NOMO-1 treated with DMSO at 0.1 percent for 48 hours (cell line): ENCODE measurements around the gene DDR1.
"Not testable (repeated sequence)": the region's sequence is repeated elsewhere in the genome, so short reads cannot be mapped to it uniquely, and the experiment has no call there.

Experiments used
- DNase-seq: peaks from one replicate; lab custom pipeline; 2025; ENCODE audit not compliant: unreplicated experiment; lab: John Stamatoyannopoulos, UW

Gene DDR1

DNA sequence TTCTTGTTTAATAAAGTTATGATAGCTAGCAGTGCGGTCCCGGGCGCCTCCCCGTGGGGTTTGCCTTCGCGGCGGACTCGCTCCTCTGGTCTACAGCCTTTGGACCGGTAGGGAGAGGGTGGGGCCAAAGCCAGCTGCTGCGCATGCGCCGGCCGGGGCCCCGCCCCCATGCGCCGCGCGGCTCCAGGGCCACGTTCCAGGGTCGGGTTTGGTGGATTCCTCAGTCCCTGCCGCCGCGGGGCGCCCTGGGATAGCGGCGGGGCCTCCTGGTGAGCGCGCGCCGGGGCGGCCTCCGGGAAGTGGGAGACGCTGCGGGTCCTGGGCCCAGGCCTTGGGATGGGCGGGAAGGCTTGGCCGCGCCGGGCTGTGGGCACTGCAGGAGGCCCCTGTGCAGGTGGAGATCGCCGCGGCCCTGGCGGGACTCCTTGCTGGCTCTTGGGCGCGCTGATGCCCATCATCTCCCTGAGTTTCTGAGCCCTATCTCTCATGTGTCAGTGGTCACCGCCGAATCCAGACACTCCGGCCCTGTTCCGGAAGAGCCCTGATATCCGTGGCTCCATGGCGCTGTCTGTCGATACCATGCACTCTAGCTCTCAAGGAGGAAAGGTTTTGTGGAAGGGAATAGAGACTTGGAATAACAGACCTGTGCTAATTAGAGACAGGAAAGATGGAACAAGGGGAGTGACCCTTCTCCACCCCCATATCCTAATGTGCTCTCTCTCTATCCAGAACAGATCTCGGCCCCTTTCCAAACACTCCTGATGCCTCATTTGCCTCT, 29.9 kb downstream of the DDR1 start, which contains the start of gene VARS2:
VARS2 (plus strand) TSS at position 163 of the 778 bp plus-strand sequence; CDS start at position 762, 599 bp downstream.
- peak; percentile 88 for DNase-seq

DNA sequence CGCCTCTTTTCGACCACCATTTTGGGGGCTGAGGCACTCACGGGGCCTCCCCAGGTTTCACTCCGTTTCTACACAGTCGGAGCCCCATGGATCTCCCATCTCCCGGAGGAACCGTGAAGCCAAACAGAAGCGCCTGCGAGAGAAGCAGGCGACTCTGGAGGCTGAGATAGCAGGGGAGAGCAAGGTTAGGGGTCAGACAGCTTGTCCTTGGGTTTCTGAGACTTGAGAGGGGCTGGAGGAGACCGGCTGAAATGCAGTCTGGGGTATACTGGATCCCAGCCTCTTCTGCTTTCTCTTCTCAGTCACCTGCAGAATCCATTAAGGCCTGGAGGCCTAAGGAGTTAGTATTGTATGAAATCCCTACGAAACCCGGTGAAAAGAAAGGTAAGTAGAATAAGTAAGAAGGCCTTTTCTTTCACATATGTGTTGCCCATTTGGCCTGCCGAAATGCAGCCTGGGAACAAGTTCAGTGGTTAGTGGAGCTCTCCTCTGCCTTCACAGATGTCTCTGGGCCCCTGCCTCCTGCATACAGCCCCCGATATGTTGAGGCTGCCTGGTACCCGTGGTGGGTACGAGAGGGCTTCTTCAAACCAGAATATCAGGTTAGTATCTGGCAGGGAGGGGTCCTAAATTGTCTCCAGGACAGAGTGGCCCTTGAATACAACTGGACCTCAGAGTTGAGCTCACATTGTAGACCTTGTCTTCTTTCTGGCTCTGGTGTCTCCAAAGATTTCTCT, 30.7 kb downstream of the DDR1 start:
- no peak for DNase-seq

DNA sequence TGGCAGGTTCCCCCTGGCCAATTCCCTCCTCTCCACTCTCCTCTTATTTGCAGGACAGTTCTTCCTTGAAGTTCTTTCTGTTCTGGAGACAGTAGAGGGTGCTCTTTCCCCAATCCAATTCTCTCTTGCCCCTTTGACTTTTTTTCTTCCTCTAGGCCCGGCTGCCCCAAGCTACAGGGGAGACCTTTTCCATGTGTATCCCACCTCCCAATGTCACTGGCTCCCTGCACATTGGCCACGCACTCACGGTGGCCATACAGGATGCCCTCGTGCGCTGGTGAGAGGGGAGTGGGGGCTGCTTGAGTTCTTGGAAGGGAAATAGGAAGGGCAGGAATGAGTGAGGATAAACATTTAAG, 31.2 kb downstream of the DDR1 start:
- DNase-seq, result peak; percentile 56

DNA sequence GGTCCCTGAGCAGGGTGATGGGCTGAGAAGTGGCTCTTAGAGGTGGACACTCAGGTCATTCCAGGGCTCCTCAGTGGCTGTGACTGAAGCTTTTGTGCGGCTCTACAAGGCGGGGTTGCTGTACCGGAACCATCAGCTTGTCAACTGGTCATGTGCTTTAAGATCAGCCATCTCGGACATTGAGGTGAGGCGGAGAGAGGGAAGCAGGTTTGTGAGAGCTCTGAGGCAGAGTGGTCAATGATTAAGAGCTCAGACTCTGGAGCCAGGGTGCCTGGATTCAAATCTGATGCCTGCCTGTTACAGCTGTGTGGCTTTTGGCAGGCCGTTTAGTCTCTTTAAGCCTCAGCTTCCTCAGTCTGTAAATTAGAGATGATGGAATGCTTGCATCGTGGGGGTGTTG, 32.7 kb downstream of the DDR1 start:
- no peak for DNase-seq

DNA sequence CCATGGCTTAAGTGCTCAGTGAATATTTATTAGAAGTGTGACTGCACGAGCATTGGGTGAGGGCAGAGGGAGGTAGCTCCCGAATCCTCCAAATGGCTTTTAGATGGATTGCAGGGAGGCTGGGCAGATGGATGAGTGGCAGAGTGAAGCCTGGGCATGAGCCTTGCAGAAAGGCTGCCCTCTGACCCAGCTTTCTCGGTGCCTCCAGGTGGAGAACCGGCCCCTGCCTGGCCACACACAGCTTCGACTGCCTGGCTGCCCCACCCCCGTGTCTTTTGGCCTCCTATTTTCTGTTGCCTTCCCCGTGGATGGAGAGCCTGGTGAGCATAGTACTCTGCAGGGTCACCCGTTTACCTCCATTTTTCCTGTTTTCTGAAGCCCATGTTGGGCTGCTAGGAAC, 33.2 kb downstream of the DDR1 start:
- no peak for DNase-seq

DNA sequence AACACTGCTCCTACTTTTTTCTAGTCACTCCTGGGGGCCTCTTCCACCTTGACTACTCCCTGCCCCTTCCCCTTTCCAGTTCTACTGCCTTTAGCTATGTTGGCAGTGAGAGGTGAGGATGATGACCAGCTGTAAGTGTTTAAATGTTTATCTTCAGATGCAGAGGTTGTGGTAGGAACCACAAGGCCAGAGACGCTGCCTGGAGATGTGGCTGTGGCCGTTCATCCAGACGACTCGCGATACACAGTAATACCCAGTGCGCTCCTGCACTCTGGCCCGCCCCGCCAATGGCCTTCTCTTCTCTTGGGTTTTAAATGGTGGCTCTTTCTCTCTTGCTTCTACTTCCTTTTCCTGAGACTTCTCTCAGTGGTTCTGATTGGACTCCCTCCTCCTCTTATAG, 34.4 kb downstream of the DDR1 start:
- no peak for DNase-seq

DNA sequence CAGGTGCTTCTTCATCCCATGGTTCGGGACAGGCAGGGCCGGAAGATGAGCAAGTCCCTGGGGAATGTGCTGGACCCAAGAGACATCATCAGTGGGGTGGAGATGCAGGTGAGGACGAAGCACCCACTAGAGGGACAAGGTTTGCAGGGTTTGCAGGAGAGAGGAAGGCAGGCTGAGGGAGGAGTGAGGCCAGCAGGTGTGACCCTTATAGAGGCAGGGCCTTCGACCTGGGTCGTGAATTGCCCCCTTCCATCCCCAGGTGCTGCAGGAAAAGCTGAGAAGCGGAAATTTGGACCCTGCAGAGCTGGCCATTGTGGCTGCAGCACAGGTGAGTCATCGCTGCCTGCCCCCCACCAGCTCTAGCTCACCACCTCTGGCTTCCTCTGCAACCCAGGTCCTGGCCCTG, 38.1 kb downstream of the DDR1 start:
- no peak for DNase-seq

DNA sequence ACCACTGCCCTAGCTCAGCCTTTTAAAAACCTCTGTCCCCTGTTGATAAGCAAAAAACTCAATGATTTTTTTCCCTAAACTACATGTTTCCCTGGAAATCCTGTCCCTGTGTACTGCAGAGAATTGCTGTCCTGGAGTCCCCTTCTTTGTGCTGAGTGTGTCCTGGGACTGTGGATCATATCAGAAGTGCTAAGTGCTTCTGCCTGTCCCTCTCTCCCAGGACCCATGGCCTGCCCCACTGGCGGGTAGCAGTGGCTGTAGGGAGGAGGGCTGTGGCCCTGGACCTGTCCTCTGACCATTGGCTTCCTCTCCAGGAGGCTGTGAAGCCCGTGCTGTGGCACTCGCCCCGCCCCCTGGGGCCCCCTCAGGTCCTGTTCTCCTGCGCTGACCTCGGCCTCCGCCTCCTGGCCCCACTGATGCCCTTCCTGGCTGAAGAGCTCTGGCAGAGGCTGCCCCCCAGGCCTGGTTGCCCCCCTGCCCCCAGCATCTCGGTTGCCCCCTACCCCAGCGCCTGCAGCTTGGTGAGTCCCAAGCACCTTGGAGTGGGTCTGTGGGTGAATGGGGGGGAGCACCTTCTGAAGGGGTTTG, 39.8 kb downstream of the DDR1 start:
- not testable (repeated sequence) for DNase-seq

DNA sequence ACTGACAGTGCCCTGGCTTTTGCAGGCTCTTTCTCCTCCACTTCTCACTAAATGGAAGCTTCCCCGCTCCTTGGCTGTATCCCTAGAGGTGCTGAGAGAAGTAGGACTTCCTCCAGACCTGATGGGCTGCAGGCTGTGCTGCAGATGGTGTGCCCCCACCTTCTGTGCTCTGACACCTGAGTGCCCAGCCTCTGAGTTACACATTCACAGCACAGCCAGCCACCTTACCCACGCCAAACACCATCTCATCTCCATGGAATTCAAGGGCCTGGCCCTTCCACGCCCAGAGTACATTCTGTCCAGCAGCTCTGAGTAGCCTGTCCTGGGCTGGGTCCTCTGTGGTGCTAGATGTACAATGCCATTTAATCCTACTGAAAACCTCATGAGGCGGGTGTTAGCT, 42.3 kb downstream of the DDR1 start:
- no peak for DNase-seq

DNA sequence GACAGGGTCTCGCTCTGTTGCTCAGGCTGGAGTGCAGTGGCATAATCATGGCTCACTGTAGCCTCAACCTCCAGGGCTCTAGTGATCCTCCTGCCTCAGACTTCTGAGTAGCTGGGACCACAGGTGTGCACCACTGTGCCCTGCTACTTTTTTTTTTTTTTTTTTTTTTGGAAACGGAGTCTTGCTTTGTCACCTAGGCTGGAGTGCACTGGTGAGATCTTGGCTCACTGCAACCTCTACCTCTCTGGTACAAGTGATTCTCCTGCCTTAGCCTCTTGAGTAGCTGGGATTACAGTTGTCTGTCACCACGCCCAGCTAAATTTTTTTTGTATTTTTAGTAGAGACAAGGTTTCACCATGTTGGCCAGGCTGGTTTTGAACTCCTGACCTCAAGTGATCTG, 42.8 kb downstream of the DDR1 start:
- DNase-seq, result not testable (repeated sequence)

DNA sequence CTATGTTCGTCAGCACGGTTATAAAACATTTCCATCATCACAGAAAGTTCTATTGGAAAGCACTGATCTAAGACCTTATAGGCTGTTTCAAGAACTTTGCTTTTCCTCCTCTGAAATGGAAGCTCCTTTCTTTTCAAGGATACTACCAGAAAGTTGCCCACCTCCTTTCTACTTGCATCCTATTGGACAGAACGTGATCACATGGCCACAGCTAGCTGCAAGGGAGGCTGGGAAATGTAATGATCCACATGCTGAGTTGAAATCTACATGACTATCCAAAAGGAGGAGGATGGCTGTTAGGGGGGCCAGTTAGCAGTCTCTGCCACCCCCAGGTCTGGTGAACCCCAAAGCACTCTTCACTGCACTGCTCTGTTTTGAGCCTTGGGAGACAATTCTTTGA, 44.4 kb downstream of the DDR1 start:
- DNase-seq, result no peak

DNA sequence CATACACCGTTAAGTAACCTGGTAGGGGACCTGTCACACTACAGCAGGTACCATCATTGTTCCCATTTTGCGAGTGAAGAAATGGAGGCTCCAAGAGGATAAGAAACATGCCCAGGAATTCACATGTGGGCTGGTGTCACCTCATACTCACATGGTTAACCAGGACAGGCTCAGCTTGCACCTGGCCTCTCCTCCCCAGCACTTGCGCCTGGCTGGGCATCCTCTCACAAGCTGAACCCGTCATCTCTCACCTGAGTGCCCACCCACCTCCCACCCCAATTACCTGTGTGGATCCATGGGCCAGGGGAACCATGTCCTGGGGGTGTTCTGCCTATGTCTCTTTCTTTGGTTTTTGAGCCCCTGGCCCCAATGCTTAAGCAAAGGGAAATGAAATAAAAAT, 46.2 kb downstream of the DDR1 start:
- DNase-seq, result no peak

DNA sequence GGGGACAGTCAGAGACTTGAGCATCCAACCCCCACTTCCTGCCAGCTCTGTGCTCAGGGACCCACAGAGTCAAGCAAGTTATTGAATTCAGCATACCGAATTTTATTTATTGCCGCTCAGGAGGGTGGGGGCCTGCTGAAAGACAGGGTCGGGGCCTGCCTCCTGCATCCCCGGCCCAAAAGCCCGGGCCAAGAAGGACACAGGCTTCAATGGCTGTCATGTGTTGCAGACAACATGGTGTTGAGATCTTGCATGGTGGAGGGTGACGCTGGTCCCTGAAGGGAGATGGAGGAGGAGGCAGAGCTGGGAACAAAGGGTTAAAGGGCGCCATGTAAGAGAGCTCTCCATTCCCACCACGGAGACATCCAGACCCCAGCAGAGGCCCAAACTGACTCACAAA, 47.0 kb downstream of the DDR1 start:
- DNase-seq, result no peak

DNA sequence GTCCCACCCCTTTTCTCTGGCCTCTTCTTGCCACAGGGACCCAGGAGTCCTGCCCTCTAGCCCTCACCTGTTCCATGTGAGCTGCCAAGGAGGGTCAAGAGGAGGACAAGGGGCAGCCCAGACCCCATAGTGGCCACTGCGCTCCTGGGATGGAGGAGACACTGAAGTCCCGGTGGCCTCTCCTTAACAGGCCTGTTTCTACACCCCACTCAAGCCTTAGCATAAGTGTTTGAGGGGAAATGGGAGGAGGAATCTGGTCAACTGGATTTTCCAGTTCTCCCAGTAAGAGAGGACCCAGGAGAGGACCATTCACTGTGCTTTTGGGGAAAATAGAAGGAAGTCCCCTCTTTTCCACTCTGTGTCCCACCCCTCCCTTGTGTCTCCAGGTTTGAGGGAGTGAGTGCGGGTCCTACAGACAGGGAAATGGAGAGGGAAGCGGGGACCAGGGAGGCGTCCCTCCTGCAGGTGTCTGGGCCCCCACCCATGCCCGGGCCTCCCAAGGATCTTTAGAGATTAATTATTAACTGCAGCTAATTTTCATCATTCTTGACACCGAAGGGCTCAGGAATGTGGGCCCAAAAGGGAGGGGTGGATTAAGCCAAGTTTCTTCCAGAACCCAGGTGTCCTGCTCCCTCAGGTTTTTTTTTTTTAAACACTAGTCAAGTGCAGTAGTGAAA, 47.8 kb downstream of the DDR1 start, which contains the start of gene SFTA2:
SFTA2 (minus strand) TSS at position 202 of the 677 bp plus-strand sequence; CDS start at position 128, 74 bp downstream.
- DNase-seq, result no peak

DNA sequence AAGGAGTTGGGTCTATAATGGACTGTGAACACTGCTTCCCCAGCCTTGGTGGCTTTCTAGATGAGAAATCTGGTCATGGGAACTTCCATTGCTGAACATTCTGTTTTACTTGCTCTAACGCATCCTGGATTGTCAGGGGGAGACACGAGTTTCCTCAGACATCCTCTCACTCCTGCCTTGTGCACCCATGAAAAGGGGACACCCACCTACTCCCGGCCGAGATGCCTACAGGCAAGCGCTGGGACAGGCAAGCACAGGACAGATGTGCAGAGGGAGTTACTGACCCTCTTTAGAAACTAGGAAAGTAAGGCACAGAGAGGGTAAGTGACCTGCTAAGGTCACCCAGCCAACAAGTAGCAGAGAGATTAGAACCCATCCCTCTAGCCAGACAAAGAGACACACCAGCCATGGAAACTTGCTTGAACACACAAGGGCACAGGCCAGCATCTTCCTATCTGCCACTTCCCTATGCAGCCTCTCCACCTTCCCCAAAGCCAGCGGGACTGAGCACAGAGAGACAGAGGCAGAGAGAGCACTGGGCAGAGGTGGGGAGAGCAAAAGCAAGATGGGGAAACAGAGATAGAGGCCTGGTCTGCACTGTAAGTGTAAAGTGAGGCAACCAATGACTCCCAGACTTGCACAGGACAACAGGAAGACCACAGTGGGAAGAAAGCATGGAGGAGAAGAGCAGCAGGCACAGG, 48.5 kb downstream of the DDR1 start:
- DNase-seq, result no peak

DNA sequence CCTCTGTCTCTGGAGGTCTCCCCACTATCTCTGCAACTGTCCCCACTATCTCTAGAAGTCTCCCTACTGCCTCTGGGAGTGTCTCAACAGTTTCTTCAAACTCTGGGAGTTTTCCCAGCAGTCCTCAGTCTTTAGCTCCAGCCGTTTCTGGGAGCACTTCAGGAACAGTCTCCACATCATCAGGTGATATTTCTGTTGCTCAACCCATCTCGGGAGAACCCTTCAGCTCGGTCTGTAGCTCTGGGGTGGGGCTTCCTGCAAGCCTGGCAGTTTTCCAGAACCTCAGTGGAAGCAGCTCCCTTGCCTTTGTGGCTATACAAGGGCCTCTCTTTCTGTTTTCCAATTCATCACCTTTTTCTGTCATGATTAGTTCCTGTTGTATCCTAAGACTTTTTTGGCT, 50.7 kb downstream of the DDR1 start:
- DNase-seq, result no peak

DNA sequence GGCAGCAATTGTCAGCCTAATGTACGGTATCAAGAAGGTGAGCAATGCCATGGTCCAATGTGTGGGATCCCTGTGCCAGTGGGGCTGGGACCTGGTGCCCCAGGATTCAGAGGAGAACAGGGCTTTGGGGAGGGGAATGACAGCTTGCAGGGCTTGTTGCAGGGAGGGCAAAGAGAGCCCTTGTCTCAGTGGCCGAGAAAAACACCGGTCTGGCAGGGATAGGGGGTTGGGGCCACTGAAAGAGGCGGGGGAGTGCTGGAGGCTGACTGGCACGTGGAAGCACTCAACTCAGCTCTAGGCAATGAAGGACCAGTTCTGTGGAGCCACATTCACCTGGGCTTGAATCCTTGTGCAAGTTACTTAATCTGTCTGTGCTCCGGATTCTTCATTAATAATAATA, 52.9 kb downstream of the DDR1 start:
- DNase-seq, result no peak

DNA sequence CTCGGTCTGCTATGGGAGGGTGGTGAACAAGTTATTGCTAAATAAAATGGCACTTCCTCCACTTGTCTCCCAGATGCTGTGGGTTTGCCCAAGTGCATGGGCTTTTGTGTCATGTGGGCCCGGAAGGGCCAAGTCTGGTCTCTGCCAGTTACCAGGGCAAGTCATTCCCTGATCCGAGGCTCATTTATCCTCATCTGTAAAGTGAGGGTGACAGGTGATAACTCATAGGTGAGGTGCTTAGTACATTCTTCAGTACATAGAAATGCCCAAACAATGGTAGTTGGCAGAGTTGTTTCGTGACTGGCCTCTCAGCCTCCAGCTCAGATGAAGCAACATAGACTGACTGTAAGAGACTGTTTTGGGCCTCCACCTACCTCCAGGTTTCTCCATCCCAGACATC, 54.4 kb downstream of the DDR1 start:
- no peak for DNase-seq

DNA sequence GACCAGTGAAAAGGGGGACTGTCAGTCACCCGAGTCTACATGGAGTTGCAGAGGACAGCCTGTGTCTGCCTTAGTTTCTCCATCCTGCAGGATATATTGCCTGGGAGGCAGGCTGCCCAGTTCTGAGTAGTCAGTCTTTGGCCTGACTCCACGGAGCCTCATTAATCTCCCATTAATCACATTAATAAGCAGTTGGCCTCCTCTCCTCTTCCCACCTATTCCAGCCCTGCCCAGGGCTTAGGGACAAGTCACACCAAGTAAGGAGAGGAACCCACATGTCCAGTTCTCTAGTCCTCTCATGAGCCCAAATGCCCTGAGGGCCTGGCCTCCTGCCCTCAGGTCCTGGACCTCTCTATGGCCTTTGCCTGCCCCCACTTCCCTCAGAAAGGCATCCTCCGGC, 55.2 kb downstream of the DDR1 start:
- DNase-seq, result no peak

DNA sequence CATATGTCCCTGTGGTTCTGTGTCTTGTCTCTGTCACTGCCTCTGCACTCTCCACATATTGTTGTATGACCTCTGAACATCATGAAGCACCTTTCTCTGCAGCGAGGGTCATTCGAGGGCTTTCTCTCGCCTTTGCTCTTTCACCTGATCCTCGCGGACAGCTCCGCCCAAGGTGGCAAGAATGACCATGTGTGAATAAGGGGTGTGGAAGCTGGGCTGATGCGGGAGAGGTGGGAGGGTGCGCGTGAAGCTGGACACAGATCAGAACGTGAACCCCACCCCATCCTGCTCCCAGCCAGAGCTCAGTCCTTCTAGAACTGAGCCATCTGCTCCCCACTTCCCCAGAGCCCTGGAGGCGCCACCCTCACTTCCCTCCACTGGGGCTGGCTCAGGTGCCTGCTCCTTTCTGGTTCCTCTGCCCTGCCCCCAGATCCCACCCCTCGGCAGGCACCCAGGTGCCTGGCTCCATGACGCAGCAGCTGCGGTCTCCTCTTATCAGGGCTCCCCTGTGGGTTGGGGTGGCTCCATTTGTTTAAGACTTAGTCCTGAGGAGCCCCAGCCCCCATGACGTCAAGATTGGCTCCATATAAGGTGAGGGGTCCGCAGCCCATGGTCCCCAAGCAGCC, 56.2 kb downstream of the DDR1 start, which contains the start of gene MUCL3:
MUCL3 (plus strand) TSS at position 613 of the 626 bp plus-strand sequence. CDS start 27 bp downstream, outside the sequence.
- no peak for DNase-seq
